ENCODE measurements around the gene SHISA7.
A peak's percentile ranks its signal among the peaks of the same experiment; 100 is the strongest.

SHISA7 gene

DNA sequence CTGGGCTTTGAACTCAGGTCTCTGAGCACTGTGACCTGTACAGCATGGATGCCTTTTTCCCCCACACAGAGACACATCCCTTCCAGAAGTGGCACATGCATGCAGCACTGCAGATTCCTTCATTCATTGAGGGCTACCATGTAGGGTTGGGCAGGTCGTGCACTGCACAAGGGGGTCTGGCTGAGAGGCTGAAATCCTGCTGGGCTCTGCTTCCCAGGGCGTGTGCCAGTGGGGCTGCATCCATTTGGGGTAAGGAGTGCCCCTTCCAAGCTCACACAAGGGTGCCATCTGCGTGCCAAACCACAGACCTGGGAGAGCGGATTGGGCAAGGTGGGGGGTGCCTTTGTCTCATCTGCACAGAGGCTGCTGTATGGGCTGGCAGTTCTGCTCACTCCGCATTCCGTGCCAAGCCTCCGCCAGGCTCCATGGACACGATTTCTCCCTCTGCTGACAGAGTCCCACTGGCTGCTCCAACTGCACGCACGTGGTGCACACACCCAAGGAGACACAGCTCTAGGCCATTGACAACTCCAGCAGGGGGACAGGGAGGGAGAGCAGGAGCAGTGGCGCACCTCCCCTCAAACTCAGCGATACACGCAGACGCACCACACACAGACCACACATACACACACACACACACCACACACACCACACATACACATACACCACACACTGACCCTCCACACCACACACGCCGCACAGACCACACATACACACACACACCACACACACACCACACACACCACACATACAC is 4.5 kb upstream of the SHISA7 start (continued):
- TF ChIP-seq, protein P1, sequence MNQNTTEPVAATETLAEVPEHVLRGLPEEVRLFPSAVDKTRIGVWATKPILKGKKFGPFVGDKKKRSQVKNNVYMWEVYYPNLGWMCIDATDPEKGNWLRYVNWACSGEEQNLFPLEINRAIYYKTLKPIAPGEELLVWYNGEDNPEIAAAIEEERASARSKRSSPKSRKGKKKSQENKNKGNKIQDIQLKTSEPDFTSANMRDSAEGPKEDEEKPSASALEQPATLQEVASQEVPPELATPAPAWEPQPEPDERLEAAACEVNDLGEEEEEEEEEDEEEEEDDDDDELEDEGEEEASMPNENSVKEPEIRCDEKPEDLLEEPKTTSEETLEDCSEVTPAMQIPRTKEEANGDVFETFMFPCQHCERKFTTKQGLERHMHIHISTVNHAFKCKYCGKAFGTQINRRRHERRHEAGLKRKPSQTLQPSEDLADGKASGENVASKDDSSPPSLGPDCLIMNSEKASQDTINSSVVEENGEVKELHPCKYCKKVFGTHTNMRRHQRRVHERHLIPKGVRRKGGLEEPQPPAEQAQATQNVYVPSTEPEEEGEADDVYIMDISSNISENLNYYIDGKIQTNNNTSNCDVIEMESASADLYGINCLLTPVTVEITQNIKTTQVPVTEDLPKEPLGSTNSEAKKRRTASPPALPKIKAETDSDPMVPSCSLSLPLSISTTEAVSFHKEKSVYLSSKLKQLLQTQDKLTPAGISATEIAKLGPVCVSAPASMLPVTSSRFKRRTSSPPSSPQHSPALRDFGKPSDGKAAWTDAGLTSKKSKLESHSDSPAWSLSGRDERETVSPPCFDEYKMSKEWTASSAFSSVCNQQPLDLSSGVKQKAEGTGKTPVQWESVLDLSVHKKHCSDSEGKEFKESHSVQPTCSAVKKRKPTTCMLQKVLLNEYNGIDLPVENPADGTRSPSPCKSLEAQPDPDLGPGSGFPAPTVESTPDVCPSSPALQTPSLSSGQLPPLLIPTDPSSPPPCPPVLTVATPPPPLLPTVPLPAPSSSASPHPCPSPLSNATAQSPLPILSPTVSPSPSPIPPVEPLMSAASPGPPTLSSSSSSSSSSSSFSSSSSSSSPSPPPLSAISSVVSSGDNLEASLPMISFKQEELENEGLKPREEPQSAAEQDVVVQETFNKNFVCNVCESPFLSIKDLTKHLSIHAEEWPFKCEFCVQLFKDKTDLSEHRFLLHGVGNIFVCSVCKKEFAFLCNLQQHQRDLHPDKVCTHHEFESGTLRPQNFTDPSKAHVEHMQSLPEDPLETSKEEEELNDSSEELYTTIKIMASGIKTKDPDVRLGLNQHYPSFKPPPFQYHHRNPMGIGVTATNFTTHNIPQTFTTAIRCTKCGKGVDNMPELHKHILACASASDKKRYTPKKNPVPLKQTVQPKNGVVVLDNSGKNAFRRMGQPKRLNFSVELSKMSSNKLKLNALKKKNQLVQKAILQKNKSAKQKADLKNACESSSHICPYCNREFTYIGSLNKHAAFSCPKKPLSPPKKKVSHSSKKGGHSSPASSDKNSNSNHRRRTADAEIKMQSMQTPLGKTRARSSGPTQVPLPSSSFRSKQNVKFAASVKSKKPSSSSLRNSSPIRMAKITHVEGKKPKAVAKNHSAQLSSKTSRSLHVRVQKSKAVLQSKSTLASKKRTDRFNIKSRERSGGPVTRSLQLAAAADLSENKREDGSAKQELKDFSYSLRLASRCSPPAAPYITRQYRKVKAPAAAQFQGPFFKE (tag by site-specific recombination; IDR thresholded peaks at IDR 0.05; ENCODE audit: borderline replicate concordance): no peak
- TF ChIP-seq, protein P2, sequence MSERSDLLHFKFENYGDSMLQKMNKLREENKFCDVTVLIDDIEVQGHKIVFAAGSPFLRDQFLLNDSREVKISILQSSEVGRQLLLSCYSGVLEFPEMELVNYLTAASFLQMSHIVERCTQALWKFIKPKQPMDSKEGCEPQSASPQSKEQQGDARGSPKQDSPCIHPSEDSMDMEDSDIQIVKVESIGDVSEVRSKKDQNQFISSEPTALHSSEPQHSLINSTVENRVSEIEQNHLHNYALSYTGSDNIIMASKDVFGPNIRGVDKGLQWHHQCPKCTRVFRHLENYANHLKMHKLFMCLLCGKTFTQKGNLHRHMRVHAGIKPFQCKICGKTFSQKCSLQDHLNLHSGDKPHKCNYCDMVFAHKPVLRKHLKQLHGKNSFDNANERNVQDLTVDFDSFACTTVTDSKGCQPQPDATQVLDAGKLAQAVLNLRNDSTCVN (tag by site-specific recombination; optimal IDR thresholded peaks at IDR 0.05): peak; percentile 19
- peak; percentile 23; the same call in 1 of the 2 replicates for TF ChIP-seq ZNF785 (tag by site-specific recombination; IDR thresholded peaks at IDR 0.05)
- peak; percentile 91 for TF ChIP-seq IKZF3 (tag by site-specific recombination; IDR thresholded peaks at IDR 0.05)
- TF ChIP-seq ZNF544 (tag by site-specific recombination; IDR thresholded peaks at IDR 0.05): no peak
- peak; percentile 77 for TF ChIP-seq GLIS1 (tag by site-specific recombination; IDR thresholded peaks at IDR 0.05)
- TF ChIP-seq ZNF341 (tag by site-specific recombination; IDR thresholded peaks at IDR 0.05; ENCODE audit: low read depth): peak; percentile 87
- TF ChIP-seq ZNF510 (tag by site-specific recombination; IDR thresholded peaks at IDR 0.05; ENCODE audit: insufficient replicate concordance): no peak
- TF ChIP-seq ZNF221 (tag by site-specific recombination; IDR thresholded peaks at IDR 0.05; ENCODE audit: borderline replicate concordance): no peak
- peak; percentile 50; the same call in 1 of the 2 replicates for TF ChIP-seq ZNF501 (tag by site-specific recombination; IDR thresholded peaks at IDR 0.05)
- no peak for TF ChIP-seq ZNF624 (tag by site-specific recombination; IDR thresholded peaks at IDR 0.05)
- peak; percentile 59 for TF ChIP-seq ZNF121 (tag by site-specific recombination; IDR thresholded peaks at IDR 0.05)
- TF ChIP-seq, protein P3, sequence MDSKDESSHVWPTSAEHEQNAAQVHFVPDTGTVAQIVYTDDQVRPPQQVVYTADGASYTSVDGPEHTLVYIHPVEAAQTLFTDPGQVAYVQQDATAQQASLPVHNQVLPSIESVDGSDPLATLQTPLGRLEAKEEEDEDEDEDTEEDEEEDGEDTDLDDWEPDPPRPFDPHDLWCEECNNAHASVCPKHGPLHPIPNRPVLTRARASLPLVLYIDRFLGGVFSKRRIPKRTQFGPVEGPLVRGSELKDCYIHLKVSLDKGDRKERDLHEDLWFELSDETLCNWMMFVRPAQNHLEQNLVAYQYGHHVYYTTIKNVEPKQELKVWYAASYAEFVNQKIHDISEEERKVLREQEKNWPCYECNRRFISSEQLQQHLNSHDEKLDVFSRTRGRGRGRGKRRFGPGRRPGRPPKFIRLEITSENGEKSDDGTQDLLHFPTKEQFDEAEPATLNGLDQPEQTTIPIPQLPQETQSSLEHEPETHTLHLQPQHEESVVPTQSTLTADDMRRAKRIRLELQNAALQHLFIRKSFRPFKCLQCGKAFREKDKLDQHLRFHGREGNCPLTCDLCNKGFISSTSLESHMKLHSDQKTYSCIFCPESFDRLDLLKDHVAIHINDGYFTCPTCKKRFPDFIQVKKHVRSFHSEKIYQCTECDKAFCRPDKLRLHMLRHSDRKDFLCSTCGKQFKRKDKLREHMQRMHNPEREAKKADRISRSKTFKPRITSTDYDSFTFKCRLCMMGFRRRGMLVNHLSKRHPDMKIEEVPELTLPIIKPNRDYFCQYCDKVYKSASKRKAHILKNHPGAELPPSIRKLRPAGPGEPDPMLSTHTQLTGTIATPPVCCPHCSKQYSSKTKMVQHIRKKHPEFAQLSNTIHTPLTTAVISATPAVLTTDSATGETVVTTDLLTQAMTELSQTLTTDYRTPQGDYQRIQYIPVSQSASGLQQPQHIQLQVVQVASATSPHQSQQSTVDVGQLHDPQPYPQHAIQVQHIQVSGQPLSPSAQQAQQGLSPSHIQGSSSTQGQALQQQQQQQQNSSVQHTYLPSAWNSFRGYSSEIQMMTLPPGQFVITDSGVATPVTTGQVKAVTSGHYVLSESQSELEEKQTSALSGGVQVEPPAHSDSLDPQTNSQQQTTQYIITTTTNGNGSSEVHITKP (tag by site-specific recombination; IDR thresholded peaks at IDR 0.05): peak; percentile 92
- 0 out of 2 replicates have a peak, but pooled peaks have one; percentile 32 for TF ChIP-seq SP7 (tag by site-specific recombination; IDR thresholded peaks at IDR 0.05)
- TF ChIP-seq ZNF768 (tag by site-specific recombination; IDR thresholded peaks at IDR 0.05): 0 out of 2 replicates have a peak, but pooled peaks have one; percentile 34
- 0 out of 2 replicates have a peak, but pooled peaks have one; percentile 29 for TF ChIP-seq ZNF792 (tag by site-specific recombination; IDR thresholded peaks at IDR 0.05)
- 0 out of 2 replicates have a peak, but pooled peaks have one; percentile 26 for TF ChIP-seq HOXC10 (CRISPR knock-in tag; IDR thresholded peaks at IDR 0.05)
- TF ChIP-seq, protein P4, sequence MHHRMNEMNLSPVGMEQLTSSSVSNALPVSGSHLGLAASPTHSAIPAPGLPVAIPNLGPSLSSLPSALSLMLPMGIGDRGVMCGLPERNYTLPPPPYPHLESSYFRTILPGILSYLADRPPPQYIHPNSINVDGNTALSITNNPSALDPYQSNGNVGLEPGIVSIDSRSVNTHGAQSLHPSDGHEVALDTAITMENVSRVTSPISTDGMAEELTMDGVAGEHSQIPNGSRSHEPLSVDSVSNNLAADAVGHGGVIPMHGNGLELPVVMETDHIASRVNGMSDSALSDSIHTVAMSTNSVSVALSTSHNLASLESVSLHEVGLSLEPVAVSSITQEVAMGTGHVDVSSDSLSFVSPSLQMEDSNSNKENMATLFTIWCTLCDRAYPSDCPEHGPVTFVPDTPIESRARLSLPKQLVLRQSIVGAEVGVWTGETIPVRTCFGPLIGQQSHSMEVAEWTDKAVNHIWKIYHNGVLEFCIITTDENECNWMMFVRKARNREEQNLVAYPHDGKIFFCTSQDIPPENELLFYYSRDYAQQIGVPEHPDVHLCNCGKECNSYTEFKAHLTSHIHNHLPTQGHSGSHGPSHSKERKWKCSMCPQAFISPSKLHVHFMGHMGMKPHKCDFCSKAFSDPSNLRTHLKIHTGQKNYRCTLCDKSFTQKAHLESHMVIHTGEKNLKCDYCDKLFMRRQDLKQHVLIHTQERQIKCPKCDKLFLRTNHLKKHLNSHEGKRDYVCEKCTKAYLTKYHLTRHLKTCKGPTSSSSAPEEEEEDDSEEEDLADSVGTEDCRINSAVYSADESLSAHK (tag by site-specific recombination; IDR thresholded peaks at IDR 0.05): no peak
- peak; percentile 41; the same call in 1 of the 2 replicates for TF ChIP-seq ZNF660 (tag by site-specific recombination; IDR thresholded peaks at IDR 0.05)
